Measurements from ENCODE around the gene CARD10.
A peak's percentile ranks its signal among the peaks of the same experiment; 100 is the strongest.

The CARD10 gene, protein sequence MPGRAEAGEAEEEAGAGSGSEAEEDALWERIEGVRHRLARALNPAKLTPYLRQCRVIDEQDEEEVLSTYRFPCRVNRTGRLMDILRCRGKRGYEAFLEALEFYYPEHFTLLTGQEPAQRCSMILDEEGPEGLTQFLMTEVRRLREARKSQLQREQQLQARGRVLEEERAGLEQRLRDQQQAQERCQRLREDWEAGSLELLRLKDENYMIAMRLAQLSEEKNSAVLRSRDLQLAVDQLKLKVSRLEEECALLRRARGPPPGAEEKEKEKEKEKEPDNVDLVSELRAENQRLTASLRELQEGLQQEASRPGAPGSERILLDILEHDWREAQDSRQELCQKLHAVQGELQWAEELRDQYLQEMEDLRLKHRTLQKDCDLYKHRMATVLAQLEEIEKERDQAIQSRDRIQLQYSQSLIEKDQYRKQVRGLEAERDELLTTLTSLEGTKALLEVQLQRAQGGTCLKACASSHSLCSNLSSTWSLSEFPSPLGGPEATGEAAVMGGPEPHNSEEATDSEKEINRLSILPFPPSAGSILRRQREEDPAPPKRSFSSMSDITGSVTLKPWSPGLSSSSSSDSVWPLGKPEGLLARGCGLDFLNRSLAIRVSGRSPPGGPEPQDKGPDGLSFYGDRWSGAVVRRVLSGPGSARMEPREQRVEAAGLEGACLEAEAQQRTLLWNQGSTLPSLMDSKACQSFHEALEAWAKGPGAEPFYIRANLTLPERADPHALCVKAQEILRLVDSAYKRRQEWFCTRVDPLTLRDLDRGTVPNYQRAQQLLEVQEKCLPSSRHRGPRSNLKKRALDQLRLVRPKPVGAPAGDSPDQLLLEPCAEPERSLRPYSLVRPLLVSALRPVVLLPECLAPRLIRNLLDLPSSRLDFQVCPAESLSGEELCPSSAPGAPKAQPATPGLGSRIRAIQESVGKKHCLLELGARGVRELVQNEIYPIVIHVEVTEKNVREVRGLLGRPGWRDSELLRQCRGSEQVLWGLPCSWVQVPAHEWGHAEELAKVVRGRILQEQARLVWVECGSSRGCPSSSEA

DNA sequence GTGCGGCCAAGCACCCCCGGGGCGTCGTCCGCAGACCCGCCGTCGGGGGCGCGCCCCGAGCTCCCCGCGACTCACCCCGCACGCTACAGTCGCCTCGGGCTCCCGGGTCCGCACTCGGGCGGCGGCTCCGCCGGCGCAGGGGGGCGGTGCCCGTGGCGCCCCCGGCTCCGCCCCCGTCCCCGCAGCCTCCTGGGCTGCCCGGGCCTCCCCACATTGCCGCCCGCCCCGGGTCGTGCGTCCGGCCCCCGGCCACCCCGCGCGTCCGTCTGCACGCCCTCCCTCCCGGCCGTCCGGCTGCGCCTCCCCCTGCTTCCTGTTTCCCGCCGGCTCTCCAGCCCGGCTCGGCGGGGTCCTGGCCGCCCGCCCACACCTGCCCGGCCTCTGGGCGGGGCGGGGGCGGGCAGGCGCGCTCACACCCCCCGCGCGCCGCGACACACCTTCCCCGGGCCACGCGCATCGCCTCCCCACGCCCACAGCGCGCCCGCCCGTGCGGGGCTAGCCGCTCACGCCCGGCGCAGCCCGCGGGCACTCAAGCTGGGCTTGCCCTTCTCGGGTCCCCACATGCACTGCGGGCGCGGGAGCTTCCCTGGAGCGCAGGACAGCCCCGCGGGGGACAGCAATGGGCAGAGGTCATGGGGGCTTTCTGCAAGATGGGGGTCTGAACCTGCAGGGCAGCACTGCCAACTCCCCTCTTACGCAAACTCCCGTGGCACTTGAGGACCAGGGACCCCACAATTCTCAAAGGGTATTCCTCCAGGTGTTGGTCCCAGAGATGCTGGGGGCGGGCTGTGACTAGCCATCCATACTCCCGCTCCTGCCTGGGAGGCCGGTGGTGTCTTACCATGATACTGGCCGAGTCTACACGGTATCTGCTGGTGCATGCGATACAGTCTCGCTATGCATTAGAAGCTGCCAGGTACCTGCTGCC lies at the start of gene CARD10:
Gene CARD10 (minus strand): TSS at position 148 of the 928 bp plus-strand sequence. CDS start 215 bp downstream, outside the sequence.
- DNase-seq: peak in 2 of 3 experiments; percentile 24 to 32

DNA sequence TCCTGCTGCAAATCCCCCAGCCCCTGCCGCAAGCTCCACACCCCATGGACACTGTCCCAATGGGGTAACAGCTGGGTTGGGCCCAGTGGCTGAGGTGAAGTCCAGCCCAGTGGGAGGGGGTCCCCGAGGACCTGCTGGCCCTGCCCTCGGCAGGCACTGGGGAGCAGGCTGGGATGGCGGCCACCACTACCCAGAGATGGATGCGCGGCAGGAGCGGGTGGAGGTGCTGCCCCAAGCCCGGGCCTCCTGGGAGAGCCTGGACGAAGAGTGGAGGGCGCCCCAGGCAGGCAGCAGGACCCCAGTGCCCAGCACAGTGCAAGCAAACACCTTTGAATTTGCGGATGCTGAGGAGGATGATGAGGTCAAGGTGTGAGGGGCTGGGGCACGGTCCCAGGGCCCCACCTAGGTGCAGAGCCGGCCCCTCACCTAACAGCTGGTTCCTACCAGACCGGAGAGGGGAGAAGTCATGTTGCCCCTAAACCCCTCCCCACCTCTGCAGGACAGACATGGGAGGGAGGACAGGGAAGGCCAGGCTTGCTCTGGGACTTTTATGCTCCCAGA lies 49.3 kb upstream of the CARD10 start:
- no peak for DNase-seq

DNA sequence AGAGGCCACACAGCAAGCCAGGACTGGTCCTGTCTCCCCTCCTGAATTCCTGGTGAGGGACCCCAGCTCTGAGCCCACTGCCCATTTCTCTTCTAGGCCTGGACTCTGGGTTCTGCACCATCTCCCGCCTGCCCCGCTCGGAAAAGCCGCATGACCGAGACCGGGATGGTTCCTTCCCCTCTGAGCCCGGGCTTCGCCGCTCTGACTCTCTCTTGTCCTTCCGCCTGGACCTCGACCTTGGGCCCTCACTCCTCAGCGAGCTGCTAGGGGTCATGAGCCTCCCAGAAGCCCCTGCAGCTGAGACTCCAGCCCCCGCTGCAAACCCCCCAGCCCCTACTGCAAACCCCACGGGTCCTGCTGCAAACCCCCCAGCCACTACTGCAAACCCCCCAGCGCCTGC lies 48.8 kb upstream of the CARD10 start:
- no peak for DNase-seq

DNA sequence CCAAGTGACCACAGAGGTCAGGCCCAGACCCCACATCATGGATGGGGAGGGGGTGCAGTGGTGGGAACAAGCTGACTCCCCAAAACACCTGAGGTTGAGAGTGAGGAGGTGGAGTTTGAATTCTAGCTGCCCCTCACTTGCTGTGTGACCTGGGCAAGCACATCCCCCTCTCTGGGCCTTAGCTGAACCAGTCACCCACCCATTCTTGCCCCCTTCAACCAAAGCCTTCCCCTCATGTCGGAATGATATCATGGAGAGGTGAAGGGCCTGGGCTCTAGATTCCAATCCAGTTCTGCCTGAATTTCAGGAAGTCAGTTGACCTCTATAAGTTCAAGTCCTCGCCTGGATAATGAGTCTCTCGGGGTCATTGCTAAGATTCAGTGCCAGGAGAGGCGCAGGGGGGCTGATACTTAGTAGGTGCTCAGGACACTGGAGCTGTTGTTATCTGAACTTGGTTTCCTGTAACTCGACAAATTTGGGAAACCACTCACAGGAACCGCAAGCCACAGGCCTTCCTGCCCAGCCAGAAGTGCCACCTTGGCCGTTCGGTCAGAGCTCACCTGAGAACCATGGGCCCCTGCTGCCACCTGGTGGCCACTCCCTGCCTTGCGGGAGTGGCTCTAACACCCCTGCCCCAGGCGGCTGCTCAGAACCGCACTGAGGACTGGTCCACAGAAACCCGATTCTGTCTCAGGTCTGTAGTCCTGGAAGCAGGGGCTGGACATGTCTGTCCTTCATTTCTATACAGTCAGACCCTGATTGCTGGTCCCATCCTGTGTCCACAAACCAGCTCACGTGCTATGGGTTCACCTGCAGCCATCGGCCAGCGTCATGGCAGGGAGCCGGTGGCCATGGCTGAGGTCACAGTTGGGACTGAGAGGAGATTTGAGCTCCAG lies 47.9 kb upstream of the CARD10 start:
- peak; percentile 40 to 72 (median 63) for DNase-seq

DNA sequence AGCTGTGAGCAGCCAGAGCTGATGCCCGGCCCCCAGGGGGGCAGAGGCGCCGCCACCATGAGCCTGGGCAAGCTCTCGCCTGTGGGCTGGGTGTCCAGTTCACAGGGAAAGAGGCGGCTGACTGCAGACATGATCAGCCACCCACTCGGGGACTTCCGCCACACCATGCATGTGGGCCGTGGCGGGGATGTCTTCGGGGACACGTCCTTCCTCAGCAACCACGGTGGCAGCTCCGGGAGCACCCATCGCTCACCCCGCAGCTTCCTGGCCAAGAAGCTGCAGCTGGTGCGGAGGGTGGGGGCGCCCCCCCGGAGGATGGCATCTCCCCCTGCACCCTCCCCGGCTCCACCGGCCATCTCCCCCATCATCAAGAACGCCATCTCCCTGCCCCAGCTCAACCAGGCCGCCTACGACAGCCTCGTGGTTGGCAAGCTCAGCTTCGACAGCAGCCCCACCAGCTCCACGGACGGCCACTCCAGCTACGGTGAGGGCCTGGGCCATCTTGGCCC lies 47.2 kb upstream of the CARD10 start:
- no peak for DNase-seq

DNA sequence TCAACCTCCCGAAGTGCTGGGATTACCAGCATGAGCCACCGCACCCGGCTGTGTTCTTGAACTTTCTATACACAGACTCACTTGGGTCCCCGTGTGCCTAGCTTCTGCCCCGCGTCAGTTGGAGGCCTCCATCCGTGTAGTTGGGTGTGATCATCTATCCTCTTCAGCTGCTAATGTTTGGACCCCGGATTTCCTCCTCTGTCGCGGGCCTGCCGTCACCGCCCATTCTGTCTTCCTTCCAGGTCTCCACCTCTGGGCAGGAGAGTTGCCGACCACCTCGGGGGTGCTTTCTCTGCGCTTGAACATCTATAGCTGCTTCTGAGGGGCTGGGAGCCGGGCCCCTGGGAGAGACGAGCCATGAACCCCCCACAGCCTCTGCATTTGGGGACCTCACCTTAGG lies 46.6 kb upstream of the CARD10 start:
- DNase-seq: no peak

DNA sequence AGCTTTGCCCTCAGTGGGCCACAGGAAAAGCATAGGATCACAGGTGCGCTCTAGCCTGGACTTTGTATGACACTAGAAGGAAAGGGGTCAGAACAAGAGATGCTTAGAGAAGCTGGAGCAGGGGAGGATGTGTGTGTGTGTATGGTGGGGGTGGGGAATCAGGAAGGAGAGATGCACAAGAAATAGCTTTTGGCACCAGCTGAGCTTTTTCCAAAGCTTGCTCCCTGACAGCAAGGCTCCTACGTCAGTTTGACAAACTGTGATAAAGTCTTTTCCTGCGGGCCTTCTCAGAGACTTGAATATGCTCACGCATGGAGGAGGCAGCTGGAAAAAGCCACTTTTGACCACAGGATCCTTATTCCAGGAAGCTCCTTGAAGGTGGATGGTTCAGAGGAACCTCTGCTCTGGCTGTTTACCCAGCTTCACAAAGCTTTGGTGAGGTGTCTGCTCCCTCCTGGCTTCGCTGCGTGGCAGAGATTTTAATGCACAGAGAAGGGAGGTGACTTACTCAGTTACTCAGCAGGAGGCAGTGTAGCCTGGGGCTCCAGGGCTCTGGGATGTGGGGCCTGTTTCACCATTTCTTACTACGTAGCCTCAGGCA lies 45.0 kb upstream of the CARD10 start:
- DNase-seq: no peak

DNA sequence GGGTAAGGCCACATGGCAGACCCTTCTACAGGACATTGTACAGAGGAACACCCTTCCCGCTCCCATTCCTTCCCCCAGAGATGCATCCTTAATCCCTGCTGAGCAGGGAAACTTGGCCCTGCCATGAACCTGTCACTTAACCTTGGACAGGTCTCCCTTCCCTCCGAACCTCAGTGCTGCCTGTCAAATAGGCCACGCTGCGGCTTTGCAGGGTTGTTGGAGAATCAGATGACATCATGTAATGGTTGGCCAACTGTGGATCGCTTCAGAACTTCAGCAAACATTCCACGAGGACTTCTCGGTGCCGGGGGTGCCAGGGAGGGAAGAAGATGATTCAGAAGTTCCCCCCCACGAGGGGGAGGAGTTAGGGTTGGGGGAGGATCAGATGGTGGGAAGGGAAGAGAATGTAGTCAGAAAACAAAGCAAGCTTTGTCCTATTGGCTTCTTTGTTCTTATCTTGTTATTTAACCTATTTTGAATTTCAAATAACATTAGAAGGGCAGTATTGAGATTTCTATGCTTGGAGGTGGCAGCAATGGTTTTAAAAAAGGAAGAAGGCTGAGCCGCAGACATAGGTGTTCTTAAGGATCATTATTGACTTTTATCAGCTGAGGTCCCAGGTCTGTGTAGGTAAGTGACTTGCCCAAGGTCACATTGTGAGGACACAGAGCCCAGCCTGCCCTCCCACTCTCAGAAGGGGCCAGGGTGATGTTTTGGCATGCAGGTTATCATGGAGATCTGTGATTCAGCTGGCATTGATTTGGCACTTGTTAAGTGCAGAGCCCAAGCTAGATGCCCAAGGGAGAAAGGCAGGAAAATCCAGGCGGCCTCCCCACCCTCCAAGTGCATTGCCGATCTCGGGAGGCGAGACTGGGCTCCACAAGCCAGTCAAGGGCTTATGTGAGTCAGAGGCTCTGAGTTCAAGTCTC lies 44.2 kb upstream of the CARD10 start:
- DNase-seq: no peak

DNA sequence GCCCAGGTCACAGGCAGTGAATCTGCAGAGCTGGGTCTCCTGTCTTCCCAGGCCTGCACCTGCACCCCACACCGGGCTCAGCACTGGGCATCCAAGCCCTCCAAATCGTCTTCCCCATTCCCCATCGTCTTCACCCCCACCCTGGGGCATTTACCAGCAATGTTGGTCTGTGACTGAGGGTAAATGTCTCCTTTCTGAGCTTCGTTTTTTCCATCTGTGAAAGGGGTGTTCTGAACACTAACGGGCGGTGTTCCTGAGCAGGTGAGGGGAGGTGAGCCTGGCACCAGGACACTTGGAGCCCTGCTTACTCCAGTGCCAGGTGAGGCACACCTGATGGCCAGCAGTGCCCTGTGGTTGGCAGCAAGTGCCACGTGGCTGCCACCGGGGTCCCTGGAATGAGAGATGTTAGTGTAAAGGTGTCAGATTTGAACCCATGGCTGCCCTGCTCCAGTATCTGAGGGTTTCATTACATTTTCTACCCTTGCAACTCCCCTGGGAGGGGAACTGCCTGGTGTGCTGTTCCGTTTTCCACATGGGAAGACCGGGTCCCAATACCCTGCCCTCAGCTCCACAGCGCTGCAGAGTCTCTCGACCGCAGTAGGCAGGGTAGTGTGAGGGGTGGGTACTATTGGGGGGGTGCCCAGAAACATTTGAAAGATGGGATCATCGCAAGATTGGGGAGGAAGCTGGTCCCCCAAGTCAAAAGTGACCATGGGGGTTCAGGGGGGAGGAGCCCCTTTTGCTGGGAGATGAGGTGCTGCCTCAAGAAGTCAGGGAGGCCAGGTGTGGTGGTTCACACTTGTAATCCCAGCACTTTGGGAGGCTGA lies 43.0 kb upstream of the CARD10 start:
- no peak for DNase-seq

DNA sequence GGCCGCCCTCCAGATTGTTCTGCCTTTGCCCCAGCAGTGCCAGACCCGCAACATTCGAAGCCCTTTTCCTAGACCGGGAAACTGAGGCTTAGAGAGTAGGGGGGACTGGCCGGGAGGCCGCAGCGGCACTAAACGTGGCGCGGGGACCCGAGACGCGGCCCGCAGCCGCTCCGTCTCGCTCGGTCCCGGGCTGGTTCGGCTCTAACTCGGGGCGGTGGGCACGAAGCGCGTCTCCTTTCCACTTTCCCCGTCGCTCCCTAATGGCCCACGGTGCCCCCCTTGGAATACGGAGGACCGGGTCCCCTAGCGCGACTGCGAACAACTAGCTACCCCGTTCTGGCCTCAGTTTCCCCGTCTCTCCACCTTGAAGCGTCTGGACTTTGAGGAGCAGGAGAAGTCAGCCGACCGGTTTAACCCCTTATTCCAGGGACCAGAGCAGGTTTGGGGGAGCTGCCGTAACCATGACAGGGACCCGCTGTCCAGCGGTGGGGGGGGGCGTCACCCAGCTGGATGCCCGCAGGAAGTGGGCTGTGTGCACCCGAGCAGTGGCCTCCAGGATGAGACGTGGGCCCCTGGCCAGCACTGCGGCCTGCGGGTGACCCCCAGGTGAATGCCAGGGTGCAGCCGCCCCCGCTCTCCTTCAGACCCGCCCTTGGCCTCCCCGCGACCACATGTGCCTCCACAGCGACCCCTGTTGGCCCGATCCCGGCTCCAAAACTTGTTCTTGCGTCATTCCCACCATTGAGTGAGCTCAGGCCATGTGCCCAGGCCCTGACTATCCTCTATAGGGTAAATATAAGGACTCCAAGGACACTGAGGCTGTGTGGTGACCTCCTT lies 42.2 kb upstream of the CARD10 start:
- peak; percentile 2 to 36 (median 15) for DNase-seq

DNA sequence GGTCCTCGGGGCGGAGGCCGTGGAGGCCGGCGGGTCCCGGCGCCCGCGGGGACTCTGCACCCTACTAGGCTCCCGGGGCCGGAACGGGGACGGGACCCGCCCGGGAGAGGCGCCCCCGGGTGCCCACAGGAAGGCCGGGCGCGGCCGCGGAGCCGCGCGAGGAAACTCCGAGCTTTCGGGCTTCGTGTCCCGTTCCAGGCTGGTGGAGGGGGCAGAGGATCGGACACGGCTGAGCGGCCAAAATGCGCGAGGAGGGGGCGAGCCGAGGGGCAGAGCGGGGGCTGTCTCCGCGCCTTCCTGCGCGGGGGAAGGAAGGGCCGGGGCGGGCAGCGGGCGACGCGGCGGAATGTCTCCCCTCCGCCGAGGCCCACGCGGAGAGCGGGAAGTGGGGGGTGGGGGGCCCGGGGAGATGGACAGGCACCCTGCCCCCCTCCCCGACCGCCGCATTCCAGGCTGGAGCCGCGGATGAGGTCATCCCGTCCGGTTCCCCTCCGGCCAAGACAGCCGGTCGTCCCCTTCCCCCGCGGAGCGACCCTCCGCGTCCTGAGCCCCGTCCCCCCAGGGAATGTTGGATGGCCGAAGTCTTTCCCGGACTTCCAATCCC lies 41.5 kb upstream of the CARD10 start:
- DNase-seq: no peak

DNA sequence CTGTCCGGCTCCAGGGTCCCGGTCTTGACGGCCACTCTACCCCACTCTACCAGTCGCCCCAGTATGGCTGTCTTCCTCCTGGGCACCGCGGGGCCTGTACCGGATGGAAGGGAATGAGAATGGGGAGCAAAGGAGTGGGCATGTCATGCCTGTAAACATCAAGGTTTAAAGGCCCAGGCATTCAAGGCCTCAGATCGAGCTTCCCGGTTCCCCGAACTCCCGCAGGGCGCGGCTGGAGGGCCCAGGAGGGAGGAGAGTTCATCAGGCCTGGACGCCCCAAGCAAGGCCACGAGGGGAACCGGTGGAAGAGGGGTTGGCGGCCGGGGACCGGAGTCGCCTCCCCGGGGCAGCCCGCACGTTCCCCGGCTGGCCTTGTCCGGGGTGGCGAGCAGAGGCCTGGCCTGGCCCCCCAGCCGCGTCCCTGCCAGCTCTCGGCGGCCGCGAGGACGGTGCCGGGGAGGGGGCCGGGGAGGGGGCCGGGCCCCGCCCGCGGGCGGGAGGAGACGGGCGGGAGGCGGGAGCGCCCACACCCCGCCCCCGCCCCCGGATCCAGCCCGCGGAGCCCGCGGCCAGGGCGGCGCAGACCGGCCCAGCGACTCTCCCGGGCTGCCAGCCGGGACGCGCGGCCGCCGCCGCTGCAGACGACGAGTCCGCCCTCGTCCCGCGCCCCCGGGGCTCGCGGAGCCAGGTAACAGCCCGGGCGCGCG lies 40.8 kb upstream of the CARD10 start, which contains the start of gene CDC42EP1:
Gene CDC42EP1 (plus strand): TSS at position 580 of the 707 bp plus-strand sequence. CDS start 5,870 bp downstream, outside the sequence.
- no peak for DNase-seq

DNA sequence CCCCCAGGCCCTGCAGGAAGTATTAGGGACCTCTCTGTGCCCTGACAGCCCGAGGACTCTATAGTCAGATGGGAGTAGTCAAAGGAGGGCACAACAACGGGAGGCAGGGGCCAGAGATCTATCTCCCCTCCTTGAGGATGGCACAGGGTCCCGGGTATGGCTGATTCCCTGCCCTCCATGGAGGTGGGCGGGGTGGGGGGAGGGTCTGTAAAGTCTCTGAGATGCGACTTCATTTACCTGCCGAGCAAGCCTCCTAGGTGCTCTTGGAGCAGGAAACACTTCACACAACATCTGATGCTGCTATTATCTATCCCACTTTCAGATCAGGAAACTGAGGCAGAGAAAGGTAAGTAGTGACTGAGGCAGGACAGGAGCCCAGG lies 40.3 kb upstream of the CARD10 start:
- no peak for DNase-seq

DNA sequence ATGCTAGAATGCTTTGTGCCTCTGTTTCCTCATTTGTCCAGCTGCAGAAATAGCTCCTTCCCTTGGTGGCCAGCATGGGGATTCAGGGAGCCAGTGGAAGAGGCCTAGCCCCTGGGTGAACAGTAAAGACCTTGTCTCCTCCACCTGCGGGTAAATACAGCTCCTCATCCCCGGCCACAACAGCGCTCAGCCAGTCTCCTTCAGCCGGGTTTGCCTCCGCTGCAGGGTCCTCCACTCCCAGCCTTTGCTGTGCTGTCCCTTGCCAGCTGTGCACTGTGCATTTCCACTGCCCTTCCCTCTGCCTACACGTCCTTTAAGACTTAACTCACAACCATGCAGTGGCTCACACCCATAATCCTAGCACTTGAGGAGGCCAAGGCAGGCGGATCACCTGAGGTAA lies 39.6 kb upstream of the CARD10 start:
- no peak for DNase-seq

DNA sequence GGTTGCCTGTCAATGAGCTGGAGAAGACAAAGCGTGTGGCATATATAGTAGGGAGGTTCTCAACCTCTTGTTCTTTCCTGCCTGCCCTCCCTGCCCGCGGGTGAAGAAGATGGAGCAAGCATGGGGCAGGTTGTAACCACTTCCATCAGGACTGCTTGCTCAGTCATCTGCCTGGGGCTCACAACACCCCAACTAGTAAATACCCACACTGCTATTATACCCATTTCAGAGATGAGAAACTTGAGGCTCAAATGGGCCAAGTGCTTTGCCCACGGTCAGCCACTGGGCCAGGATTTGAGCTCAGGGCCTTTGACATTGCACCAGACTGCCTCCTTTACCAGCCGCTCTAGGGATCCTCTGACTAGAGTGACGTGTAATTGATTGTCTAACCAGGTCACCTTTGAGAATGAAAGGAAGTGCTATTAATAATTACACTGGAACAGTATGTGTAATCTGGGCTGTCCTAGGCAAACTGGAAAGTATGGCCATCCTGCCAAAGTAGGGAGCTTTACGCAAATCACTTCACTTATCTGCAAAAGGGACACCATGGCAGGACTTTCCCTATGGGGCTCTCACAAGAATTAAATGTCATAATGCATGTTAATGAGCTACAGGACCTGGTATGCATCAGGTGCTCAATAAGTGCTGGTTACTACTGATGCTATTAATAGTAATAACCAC lies 38.2 kb upstream of the CARD10 start:
- DNase-seq: no peak

Measured in NCI-H1417 (cell line).